T-helper 2 cell treated with Interferon-gamma antibody and Interleukin-4, amounts not matched to agents 100 ng/mL and 5 ng/mL, for 36 hours (primary cell): ENCODE data around the gene HDAC4. TPM values are rescaled to one million over a fixed set of nuclear protein-coding genes. Genes with fewer than 3 reads are reported as not detected.

Experiments
- intact Hi-C: fragments of 100-400 bp; cut with micrococcal nuclease; formaldehyde crosslinking; loops from one replicate; pipeline ENCODE4 v1.15.1; 2023
- total RNA-seq: library from RNA; stranded (reverse); gene quantifications from 2 replicates; pipeline ENCODE4 v1.2.3, GENCODE V29; 2022

Gene HDAC4
- total RNA-seq, 1 donor from 2014 or later = 52.0 TPM

- intact Hi-C loops = no loop called here
Observed at GRCh38 chr2:239008004-239008403, 392.8 kb downstream of the HDAC4 start.

GRCh38 chr2:239006622-239007285, 394.1 kb downstream of the HDAC4 start:
- intact Hi-C loops = no loop called here

- intact Hi-C loops = no loop called here
Observed at GRCh38 chr2:239005586-239005985, 395.2 kb downstream of the HDAC4 start.

DNA sequence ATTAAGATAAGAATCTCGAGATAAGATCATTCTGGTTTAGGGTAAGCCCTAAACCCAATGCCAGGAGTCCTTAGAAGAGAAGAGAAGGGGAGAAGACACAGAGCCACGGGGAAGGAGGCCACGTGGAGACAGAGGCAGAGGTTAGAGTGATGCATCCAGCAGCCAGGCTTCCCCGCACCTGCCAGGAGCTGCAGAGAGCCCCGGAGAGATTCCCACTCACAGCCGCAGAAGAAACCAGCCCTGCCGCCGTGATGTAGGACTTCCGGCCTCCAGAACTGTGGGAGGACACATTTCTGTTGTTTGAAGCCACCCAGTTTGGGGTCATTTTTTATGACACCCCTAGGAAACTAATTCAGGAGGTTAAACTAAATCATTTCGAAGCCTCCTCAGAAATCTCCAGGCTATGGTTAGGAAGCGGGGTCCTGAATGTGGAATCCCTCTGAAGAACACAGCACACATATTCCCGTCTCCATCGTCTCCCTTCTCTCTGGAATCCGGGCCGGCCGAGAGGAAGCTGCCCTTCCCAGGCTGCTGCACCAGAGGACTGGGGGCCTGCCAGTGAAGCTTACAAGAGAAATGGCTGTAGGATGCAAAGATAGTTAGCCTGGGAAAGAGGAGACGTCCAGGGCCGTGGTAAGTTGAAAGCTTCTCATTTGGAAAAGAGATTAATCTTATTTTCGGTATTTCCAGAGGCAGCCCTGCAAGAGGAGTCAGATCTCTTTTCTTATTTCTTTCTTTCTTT, 396.4 kb downstream of the HDAC4 start:
- intact Hi-C loops = no loop called here

DNA sequence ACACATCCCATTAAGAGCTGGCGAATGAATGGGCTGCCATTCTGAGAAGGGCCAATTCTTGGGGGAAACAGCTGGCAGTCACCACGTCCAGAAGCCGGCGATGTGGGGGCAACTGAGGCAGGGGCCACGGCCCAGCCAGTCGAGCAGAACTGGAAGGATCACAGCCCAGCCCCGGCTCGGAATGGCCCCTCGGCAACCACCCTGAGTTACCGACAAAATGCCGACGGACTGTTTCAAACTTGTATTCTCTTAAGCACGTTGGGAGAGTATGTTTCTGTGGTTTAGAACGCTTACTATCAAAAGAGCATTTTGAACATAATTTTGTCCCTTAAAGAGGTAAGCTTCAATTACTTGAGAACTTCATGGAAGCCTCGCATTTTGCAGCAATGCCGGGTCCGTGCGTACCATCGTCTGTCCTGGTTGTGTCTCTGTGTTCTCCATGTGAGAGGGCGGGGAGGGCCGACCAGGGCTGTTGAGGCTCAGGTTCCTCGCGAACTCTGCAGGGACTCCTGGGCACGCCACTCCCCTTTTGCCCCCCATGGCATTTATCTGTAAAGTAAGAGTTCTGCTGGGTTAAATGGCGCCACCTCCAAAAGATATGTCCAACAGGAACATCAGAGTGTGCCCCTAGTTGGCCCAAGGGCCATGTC, 397.1 kb downstream of the HDAC4 start:
- intact Hi-C loops = no loop called here

DNA sequence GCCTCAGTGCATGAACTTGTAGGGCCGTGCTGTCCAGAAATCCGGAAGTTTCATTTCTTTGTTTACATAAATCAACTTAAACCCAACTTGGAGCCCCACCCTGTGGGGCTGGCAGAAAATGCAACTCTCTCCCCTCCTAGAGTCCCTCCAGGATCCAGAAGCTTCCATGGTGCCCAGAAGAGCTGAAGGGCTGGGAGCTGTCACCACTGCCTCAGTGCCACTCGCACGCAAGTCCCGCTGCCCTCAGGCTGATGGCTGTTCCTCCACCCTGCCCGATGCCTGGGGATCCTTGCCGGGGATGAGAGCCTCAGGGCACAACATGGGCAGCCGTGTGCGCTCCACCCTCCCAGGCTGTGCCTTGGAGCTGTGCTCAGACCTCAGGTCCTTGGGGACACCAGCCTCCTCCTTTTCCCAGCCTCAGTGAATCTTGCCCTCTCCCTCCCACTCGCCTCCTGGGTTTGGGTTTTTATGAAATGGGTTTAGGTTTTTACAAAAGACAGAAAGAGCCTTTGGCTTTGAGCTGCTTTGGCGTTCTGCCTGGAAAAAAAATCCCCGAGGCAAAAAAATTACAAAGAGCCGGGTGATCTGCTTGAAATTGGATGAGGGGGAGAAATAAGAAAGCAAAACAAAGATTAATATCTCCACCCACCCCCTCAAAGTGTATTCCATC, 397.7 kb downstream of the HDAC4 start:
- intact Hi-C loops = no loop called here

- intact Hi-C loops = no loop called here
Observed at GRCh38 chr2:239002591-239002953, 398.2 kb downstream of the HDAC4 start.

GRCh38 chr2:239001794-239002193, 399.0 kb downstream of the HDAC4 start:
- intact Hi-C loops = no loop called here

GRCh38 chr2:239000500-239001073, 400.2 kb downstream of the HDAC4 start:
- intact Hi-C loops = no loop called here

- intact Hi-C loops = no loop called here
Observed at GRCh38 chr2:239000089-239000488, 400.7 kb downstream of the HDAC4 start.

DNA sequence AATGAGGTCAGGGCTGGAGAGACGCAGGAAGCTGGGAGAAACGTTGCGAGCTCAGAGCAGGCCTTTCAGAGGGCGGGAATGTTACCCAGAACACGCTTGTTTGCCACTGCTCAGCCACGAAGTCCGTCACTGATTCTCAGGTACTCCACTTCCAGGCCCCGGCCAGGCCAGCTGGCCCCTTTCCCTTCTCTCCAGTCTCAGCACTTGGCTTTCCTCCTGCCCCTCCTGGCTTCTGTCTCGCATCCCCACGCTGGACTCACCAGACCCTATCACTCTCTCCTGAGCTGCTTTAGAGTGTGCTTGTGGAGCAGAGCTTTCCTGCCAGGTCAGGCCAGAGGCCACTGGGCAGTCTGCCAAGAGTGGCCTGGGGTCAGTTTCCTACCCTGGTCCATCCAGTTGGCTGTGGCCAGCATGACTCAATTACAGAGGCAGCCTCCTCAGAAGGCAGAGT, 401.5 kb downstream of the HDAC4 start:
- intact Hi-C loops = no loop called here

- intact Hi-C loops = no loop called here
Observed at GRCh38 chr2:238998801-238999200, 402.0 kb downstream of the HDAC4 start.
